ENCODE results near the gene MAPK12. TPM values are rescaled to one million over a fixed set of nuclear protein-coding genes. Genes with fewer than 3 reads are reported as not detected.
A peak's percentile ranks its signal among the peaks of the same experiment; 100 is the strongest.

Gene MAPK12
- total RNA-seq, 1 donor from 2014 or later = 12.4 TPM

- peaks cover 8% of the 10 kb centered on the region for H3K36me3 ChIP-seq (ENCODE audit: control insufficient read depth, insufficient read depth, low read length)
- H3K27me3 ChIP-seq (ENCODE audit: control insufficient read depth, insufficient read depth, low read length) = no peaks in the 10 kb centered on the region
- no peak for TF ChIP-seq CTCF (IDR thresholded peaks at IDR 0.05; ENCODE audit: insufficient read depth, low read length, severe bottlenecking)
- FAIRE-seq = no peak
- H3K4me3 ChIP-seq (ENCODE audit: low read depth, low read length) = no peak overlapping the region
- DNase-seq (ENCODE audit: low read depth) = no peak
Measured at GRCh38 chr22:50308597-50308935, 47.1 kb upstream of the MAPK12 start.

GRCh38 chr22:50307890-50308596 lies 46.6 kb upstream of the MAPK12 start:
- DNase-seq (ENCODE audit: low read depth) (no peak), FAIRE-seq (no peak)
- TF ChIP-seq CTCF (IDR thresholded peaks at IDR 0.05; ENCODE audit: insufficient read depth, low read length, severe bottlenecking) = no peak
- Histone ChIP-seq H3K36me3 (ENCODE audit: control insufficient read depth, insufficient read depth, low read length) (peaks cover 10% of the 10 kb centered on the region), H3K27me3 (ENCODE audit: control insufficient read depth, insufficient read depth, low read length) (no peaks in the 10 kb centered on the region), H3K4me3 (ENCODE audit: low read depth, low read length) (no peak overlapping the region)

GRCh38 chr22:50306753-50307749 lies 45.6 kb upstream of the MAPK12 start, which contains the start of gene PLXNB2:
Gene PLXNB2 (minus strand): TSS chr22:50307646. CDS start chr22:50290584, 17,062 bp downstream.
- Histone ChIP-seq H3K4me3 (ENCODE audit: low read depth, low read length) (peak within 1 kb of the TSS; percentile 99), H3K27me3 (ENCODE audit: control insufficient read depth, insufficient read depth, low read length) (no peaks in the 10 kb centered on the region), H3K36me3 (ENCODE audit: control insufficient read depth, insufficient read depth, low read length) (peaks cover 15% of the 10 kb centered on the region)
- FAIRE-seq (no peak), DNase-seq (ENCODE audit: low read depth) (peak; percentile 40)
- no peak for TF ChIP-seq CTCF (IDR thresholded peaks at IDR 0.05; ENCODE audit: insufficient read depth, low read length, severe bottlenecking)

GRCh38 chr22:50305923-50306566 lies 44.6 kb upstream of the MAPK12 start:
- FAIRE-seq (peak; percentile 50), DNase-seq (ENCODE audit: low read depth) (peak; percentile 95)
- no peak for TF ChIP-seq CTCF (IDR thresholded peaks at IDR 0.05; ENCODE audit: insufficient read depth, low read length, severe bottlenecking)
- Histone ChIP-seq H3K4me3 (ENCODE audit: low read depth, low read length) (peak overlapping the region; percentile 99), H3K27me3 (ENCODE audit: control insufficient read depth, insufficient read depth, low read length) (no peaks in the 10 kb centered on the region), H3K36me3 (ENCODE audit: control insufficient read depth, insufficient read depth, low read length) (peaks cover 20% of the 10 kb centered on the region)

GRCh38 chr22:50305393-50305922 lies 44.0 kb upstream of the MAPK12 start:
- H3K36me3 ChIP-seq (ENCODE audit: control insufficient read depth, insufficient read depth, low read length) = peaks cover 21% of the 10 kb centered on the region
- DNase-seq (ENCODE audit: low read depth) (no peak), FAIRE-seq (no peak)
- H3K27me3 ChIP-seq (ENCODE audit: control insufficient read depth, insufficient read depth, low read length) = no peaks in the 10 kb centered on the region
- TF ChIP-seq CTCF (IDR thresholded peaks at IDR 0.05; ENCODE audit: insufficient read depth, low read length, severe bottlenecking) = no peak
- H3K4me3 ChIP-seq (ENCODE audit: low read depth, low read length) = peak overlapping the region; percentile 99

Data from bronchial epithelial cell (primary cell).